ENCODE results near the gene BIVM.

BIVM gene

GRCh38 chr13:102798581-102799425 is at the start of gene BIVM, which contains the start of gene POGLUT2:
TSS of gene BIVM (plus strand) at chr13:102799119. CDS start at chr13:102807268, 8,149 bp downstream.
TSS of gene POGLUT2 (minus strand) at chr13:102798976. CDS start at chr13:102798670, 306 bp downstream.
- TF ChIP-seq ZFX (IDR thresholded peaks at IDR 0.05; ENCODE audit: borderline replicate concordance) (no peak), CTCF (IDR thresholded peaks at IDR 0.05) (no peak)
- H3K27ac ChIP-seq, result peak within 1 kb of the TSS; percentile 29; the same call in 1 of the 2 replicates

GRCh38 chr13:102751886-102752285 is 47.0 kb upstream of the BIVM start:
- no peak overlapping the region for H3K27ac ChIP-seq
- TF ChIP-seq CTCF (IDR thresholded peaks at IDR 0.05), result no peak
- TF ChIP-seq ZFX (IDR thresholded peaks at IDR 0.05; ENCODE audit: borderline replicate concordance), result no peak

- H3K27ac ChIP-seq, result no peak overlapping the region
- TF ChIP-seq ZFX (IDR thresholded peaks at IDR 0.05; ENCODE audit: borderline replicate concordance), result no peak
Observed at GRCh38 chr13:102757006-102757405, 41.9 kb upstream of the BIVM start.

GRCh38 chr13:102758842-102759241 is 40.1 kb upstream of the BIVM start:
- no peak for TF ChIP-seq CTCF (IDR thresholded peaks at IDR 0.05)
- TF ChIP-seq ZFX (IDR thresholded peaks at IDR 0.05; ENCODE audit: borderline replicate concordance), result no peak
- no peak overlapping the region for H3K27ac ChIP-seq

- TF ChIP-seq ZFX (IDR thresholded peaks at IDR 0.05; ENCODE audit: borderline replicate concordance), result no peak
- no peak for TF ChIP-seq CTCF (IDR thresholded peaks at IDR 0.05)
- no peak overlapping the region for H3K27ac ChIP-seq
Observed at GRCh38 chr13:102761071-102761470, 37.8 kb upstream of the BIVM start.

GRCh38 chr13:102763741-102764140 is 35.2 kb upstream of the BIVM start:
- H3K27ac ChIP-seq, result no peak overlapping the region
- TF ChIP-seq CTCF (IDR thresholded peaks at IDR 0.05) (no peak), ZFX (IDR thresholded peaks at IDR 0.05; ENCODE audit: borderline replicate concordance) (no peak)

GRCh38 chr13:102768909-102769308 is 30.0 kb upstream of the BIVM start:
- TF ChIP-seq CTCF (IDR thresholded peaks at IDR 0.05) (no peak), ZFX (IDR thresholded peaks at IDR 0.05; ENCODE audit: borderline replicate concordance) (no peak)
- H3K27ac ChIP-seq, result no peak overlapping the region

Measured in 22Rv1 (cell line).